HG03060 (cell line): ENCODE measurements around the gene CCND3.

Experiments
- ATAC-seq: cut with Tn5 transposase; IDR thresholded peaks from one replicate; pipeline ENCODE4 v1.9.1; 2021; ENCODE audit warnings: low read depth, moderate number of reproducible peaks; ENCODE audit not compliant: unreplicated experiment

Gene CCND3

GRCh38 chr6:41941280-41942066, at the start of gene CCND3:
CCND3 (minus strand) TSS chr6:41941808; CDS start chr6:41941649, 159 bp downstream.
- peak; percentile 51 for ATAC-seq

- ATAC-seq: no peak
Observed at GRCh38 chr6:41986339-41986738, 44.7 kb upstream of the CCND3 start.

GRCh38 chr6:41984623-41985022, 43.0 kb upstream of the CCND3 start:
- ATAC-seq: no peak

- ATAC-seq: no peak
Observed at GRCh38 chr6:41976794-41977484, 35.3 kb upstream of the CCND3 start.

GRCh38 chr6:41975276-41975675, 33.7 kb upstream of the CCND3 start:
- no peak for ATAC-seq

- no peak for ATAC-seq
Observed at GRCh38 chr6:41974281-41974825, 32.7 kb upstream of the CCND3 start.

- ATAC-seq: no peak
Observed at GRCh38 chr6:41972826-41973225, 31.2 kb upstream of the CCND3 start.

GRCh38 chr6:41970436-41970846, 28.8 kb upstream of the CCND3 start:
- no peak for ATAC-seq

- no peak for ATAC-seq
Observed at GRCh38 chr6:41967312-41968287, 26.0 kb upstream of the CCND3 start.

GRCh38 chr6:41966961-41967311, 25.3 kb upstream of the CCND3 start:
- no peak for ATAC-seq

GRCh38 chr6:41966214-41966920, 24.8 kb upstream of the CCND3 start:
- ATAC-seq: no peak

- no peak for ATAC-seq
Observed at GRCh38 chr6:41965429-41966213, 24.0 kb upstream of the CCND3 start.

GRCh38 chr6:41964201-41964887, 22.7 kb upstream of the CCND3 start:
- no peak for ATAC-seq

GRCh38 chr6:41963371-41963770, 21.8 kb upstream of the CCND3 start:
- ATAC-seq: no peak

- no peak for ATAC-seq
Observed at GRCh38 chr6:41960028-41960427, 18.4 kb upstream of the CCND3 start.

- no peak for ATAC-seq
Observed at GRCh38 chr6:41958022-41958856, 16.6 kb upstream of the CCND3 start.

GRCh38 chr6:41957117-41957516, 15.5 kb upstream of the CCND3 start:
- no peak for ATAC-seq

GRCh38 chr6:41955412-41955811, 13.8 kb upstream of the CCND3 start:
- ATAC-seq: no peak
